Activated CD4-positive, alpha-beta T cell treated with anti-CD3 and anti-CD28 coated beads, Interleukin-2, Interleukin-4, amounts not matched to agents 100 ng/mL and 50 ng/mL, durations not matched to agents 16 hours and 8 hours (primary cell): Measurements from ENCODE around the gene SPACA6.
"Not testable (repeated sequence)": the region's sequence is repeated elsewhere in the genome, so short reads cannot be mapped to it uniquely, and the experiment has no call there.

Experiments used
- DNase-seq: peaks from one replicate; pipeline ENCODE4 v3.0.0-alpha.2; 2020; ENCODE audit warnings: low spot score

Gene SPACA6, protein sequence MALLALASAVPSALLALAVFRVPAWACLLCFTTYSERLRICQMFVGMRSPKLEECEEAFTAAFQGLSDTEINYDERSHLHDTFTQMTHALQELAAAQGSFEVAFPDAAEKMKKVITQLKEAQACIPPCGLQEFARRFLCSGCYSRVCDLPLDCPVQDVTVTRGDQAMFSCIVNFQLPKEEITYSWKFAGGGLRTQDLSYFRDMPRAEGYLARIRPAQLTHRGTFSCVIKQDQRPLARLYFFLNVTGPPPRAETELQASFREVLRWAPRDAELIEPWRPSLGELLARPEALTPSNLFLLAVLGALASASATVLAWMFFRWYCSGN

GRCh38 chr19:51693260-51693659 is at the start of gene SPACA6:
TSS of gene SPACA6 (plus strand) at chr19:51693330. CDS start at chr19:51693527, 197 bp downstream.
- no peak for DNase-seq

DNA sequence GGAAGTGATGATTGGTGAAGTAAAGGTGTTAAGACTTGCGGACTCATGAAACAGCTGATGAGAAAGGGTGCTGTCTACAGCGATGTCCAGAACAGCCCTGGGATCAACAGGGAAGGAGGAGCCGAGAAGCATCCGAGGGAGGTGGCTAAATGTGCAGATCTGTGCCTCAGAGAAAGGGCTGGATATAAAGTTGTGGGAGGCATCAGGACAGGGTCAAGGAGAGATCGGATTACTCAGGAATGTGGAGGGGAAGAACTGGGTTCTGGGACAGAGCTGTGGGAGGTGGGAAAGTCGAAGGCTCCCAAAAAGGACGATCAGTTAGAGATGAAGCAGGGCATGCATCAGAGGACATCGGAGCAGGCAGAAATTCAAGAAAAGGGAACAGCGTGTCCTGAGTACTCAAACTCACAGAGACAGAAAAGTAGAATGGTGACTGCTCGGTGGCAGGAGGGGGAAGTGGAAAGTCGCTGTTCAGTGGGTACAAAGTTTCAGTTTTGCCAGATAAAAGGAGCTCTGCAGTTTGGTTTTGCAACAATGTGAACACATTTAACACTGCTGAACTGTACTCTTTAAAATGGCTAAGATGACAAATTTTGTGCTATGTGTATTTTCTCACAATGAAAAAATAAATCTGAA is 48.4 kb upstream of the SPACA6 start:
- DNase-seq, result no peak

DNA sequence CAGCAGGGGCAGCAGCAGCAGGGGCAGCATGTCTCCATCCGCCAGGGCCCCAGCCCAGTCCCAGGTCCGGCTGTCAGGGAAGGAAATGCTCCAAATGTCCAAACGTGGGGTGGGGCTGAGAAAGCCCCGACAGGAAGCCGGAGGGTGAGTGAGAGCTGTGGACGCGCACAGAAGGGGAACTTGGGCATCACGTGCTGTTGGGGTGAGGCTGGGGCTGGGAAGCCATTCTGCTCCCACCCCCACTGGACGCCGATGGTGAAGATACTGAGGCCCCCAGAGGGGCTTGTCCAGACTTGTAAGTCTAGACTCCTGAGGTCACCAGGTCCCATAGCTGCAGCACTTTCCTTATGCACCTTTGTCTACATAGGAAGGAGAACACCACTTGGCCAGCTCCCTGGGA is 46.4 kb upstream of the SPACA6 start, which contains the start of gene SIGLEC14:
Gene SIGLEC14 (minus strand): TSS at position 96 of the 400 bp plus-strand sequence. CDS start 66 bp downstream, at position 30.
- not testable (repeated sequence) for DNase-seq

DNA sequence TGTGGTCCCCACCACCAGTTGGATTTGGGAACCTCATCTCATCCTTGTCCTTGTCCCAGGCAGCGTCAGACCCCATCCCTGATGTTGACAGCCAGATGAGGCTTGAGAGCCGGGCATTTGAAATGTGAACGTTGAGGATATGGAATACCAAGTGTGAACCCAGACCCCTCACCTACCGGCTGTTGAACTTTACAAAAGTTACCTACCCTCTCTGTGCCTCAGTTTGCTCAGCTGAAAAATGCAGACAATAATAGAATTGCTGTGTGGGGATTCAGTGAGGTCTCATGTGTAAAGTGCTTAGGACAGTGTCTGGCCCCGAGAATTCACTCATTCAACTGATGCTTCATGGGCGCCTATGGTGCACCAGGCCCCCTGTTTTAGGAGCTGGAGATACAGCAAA is 45.8 kb upstream of the SPACA6 start:
- DNase-seq, result no peak

GRCh38 chr19:51651216-51651846 is 41.8 kb upstream of the SPACA6 start:
- DNase-seq, result no peak

DNA sequence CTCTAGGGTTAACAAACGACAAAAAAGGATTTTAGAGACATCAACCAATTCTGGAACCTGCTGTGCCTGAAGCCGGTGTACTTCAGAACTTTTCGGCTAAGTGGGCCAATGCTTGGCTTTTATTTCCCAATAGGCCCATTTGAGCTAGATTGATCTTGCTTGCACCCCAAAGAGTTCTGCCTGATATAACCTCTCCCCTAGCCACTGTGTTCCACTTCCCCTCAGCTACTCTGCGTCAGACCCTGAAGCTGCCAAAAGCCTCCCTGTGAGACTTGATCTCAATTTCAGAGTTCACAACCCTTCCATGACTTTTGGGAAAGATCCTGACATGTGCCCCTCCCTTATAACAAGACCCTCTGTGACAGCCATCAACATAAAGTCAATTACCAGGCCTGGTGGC is 40.9 kb upstream of the SPACA6 start:
- DNase-seq, result no peak

GRCh38 chr19:51653162-51653561 is 40.0 kb upstream of the SPACA6 start:
- DNase-seq, result no peak

DNA sequence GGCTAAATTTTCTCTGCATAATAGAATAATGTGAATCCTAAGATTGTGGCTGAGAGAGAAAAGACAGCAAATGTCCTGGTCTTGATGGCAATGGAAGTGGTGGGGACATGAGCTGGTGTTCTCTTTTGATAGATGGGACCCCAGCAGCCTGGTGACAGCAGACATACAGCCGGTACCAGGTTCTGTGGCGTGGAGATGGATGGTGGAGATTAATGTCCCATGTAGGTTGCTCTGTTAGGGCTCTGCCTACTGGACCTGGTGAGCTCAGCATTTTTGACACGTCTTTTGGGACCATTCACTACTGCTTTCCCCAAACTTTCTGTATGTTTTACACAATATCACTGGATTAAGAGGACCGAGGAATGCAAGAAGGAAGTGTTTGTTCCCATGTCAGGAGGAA is 38.3 kb upstream of the SPACA6 start:
- DNase-seq, result no peak

GRCh38 chr19:51660975-51661600 is 32.0 kb upstream of the SPACA6 start:
- peak; percentile 71 for DNase-seq

GRCh38 chr19:51663650-51664049 is 29.5 kb upstream of the SPACA6 start:
- DNase-seq, result no peak

DNA sequence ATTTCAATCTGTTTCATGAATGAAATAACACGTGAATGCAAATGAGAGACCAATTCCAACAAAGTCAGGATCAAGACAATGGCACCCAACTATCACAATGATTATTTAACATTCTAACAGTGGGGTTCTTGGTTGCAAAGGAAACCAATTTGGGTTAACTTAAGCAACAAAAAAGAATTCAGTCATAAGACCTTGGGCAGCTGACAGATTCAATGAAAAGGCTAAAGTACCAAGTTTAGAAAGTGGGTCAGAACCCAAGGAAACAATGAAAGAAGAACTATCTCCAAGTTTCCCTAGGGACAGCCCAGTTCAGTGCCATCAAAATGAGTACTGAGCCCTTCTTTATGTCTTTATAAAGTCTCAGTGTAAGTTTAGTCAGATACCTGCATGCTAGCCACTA is 29.0 kb upstream of the SPACA6 start:
- no peak for DNase-seq

GRCh38 chr19:51664997-51665396 is 28.1 kb upstream of the SPACA6 start:
- no peak for DNase-seq

- DNase-seq, result no peak
Measured at GRCh38 chr19:51668216-51668615, 24.9 kb upstream of the SPACA6 start.

DNA sequence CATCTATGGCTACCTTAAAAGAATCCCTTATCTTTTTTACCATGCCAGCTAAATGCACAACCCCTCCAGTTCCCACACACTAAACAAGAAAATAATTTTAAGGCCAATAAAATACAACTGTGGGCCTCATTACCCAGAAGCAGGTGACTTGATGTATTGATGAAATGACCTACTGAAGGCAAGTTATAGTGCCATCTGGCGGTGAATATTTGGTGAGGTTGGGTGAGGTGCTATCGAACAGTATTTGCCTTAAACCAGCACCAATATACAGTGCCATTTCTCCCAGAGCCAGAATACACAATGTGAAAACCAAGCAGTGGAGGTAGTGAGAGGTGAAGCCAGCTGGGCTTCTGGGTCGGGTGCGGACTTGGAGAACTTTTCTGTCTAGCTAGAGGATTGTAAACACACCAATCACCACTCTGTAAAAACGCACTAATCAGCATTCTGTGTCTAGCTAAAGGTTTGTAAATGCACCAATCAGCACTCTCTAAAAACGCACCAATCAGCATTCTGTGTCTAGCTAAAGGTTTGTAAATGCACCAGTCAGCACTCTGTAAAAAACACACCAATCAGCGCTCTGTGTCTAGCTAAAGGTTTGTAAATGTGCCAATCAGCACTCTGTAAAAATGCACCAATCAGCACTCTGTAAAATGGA is 17.1 kb upstream of the SPACA6 start:
- DNase-seq, result not testable (repeated sequence)

DNA sequence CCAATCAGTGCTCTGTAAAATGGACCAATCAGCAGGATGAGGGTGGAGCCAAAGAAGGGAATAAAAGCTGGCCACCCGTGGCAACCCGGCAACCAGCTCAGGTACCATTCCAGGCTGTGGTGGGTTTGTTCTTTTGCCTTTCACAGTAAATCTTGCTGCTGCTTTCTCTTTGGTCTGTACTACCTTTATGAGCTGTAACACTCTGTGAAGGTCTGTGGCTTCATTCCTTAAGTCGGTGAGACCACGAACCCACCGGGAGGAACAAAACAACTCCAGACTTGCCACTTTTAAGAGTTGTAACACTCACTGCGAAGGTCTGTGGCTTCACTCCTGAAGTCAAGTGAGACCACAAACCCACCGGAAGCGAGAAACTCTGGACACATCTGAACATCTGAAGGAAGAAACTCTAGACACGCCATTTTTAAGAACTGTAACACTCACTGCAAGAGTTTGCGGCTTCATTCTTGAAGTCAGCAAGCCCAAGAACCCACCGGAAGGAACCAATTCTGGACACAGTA is 16.5 kb upstream of the SPACA6 start:
- DNase-seq, result peak; percentile 39

DNA sequence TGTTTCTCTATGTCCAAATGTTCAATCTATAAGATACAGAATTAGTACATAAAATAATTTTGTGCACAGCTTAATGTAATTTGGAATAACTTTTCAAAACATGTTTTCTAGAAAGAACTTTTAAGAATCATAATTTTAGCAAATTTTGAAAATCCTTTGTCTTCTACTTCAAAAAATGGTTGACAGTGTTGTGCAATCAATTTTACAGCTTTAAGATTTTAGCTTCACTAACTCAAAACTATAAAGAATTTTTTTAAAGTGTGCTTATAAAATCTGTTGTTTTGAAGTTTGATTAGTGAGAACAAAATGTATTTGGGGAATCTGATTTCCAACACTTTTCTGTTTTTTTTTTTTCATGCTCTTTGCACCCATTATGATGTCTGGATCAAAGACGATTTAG is 12.7 kb upstream of the SPACA6 start:
- no peak for DNase-seq

GRCh38 chr19:51681286-51681941 is 11.7 kb upstream of the SPACA6 start:
- DNase-seq, result no peak

DNA sequence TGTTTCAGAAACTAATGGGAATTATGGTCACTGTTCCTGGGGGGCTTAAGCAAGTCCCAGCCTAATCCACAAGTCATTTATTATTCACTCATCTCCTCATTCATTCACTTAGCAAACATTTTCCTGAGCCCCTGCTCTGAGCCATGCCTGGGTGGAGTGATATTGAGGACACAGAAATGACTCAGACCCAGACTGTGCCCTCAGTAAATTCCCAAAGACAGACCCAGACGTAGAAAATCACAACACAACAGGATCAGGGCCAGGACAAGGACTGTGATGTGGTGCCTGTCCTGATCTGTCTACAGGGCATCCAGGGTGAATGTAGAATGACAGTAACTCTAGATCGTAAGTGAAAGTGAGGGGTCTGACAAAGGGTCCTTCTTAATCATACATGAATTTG is 7.0 kb upstream of the SPACA6 start:
- no peak for DNase-seq

DNA sequence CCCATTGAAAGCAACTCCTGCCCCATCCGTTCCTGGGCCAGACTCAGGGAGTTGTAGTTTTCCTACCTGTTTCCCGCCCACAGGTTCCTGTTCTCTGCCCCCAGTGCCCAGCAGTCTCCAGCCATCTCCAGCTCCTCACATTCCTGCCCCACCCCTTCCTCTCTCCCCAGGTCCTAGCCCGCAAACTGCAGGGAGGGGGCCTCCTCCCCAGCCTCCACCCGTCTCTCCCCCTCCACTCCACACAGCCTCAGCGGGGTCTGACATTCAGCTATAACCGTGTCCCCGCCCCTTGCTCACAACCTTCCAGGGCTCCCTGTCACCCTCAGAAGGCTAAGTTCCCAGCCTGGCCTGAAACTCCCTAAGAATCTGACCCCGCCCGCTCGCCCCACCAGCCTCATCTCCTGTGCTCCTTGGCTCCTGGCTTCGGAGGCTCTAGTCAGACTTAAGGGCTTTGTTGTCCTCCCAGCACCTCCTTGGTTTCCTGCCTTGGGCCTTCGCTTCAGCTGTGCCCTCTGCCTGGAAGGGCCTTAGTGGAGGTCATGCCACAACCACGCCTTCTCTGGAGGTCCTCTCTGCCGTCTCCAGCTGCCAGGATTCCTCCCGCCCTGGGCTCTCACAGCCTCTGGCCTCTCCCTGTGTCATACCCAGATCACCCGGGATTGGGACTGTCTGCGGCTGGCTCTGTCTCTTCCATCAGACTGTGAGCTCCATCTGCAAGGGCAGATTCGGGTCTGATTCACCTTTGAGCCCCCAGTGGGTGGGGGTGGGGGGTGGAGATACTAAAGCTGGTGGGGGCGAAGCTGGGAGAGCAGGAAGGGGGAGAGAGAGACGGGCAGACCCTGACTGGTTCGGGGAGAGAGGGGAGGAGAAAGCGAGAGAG is 5.1 kb upstream of the SPACA6 start:
- DNase-seq, result no peak
